NCI-H82 treated with DMSO at 0.1 percent for 48 hours (cell line): ENCODE data around the gene CCDC192.

ENCODE experiments used
- DNase-seq: peaks from one replicate; lab custom pipeline; 2025; ENCODE audit not compliant: unreplicated experiment; lab: John Stamatoyannopoulos, UW

CCDC192 gene

GRCh38 chr5:127916885-127917573 lies 213.8 kb downstream of the CCDC192 start:
- no peak for DNase-seq

GRCh38 chr5:127919006-127919796 lies 216.0 kb downstream of the CCDC192 start:
- no peak for DNase-seq

- DNase-seq: no peak
These were observed 216.6 kb downstream of the CCDC192 start for GRCh38 chr5:127919818-127920217.

GRCh38 chr5:127920936-127921335 lies 217.7 kb downstream of the CCDC192 start:
- no peak for DNase-seq

- DNase-seq: no peak
These were observed 219.4 kb downstream of the CCDC192 start for GRCh38 chr5:127922603-127923002.

GRCh38 chr5:127923804-127924570 lies 220.8 kb downstream of the CCDC192 start:
- no peak for DNase-seq

- DNase-seq: no peak
These were observed 221.4 kb downstream of the CCDC192 start for GRCh38 chr5:127924606-127925005.

GRCh38 chr5:127925916-127926315 lies 222.7 kb downstream of the CCDC192 start:
- no peak for DNase-seq

- no peak for DNase-seq
These were observed 223.8 kb downstream of the CCDC192 start for GRCh38 chr5:127926974-127927373.

GRCh38 chr5:127928053-127928452 lies 224.9 kb downstream of the CCDC192 start:
- no peak for DNase-seq

GRCh38 chr5:127930311-127930710 lies 227.1 kb downstream of the CCDC192 start:
- no peak for DNase-seq

GRCh38 chr5:127931396-127931795 lies 228.2 kb downstream of the CCDC192 start:
- DNase-seq: no peak

GRCh38 chr5:127933348-127933747 lies 230.2 kb downstream of the CCDC192 start:
- no peak for DNase-seq

GRCh38 chr5:127934791-127935256 lies 231.6 kb downstream of the CCDC192 start:
- DNase-seq: peak; percentile 30

- no peak for DNase-seq
These were observed 232.2 kb downstream of the CCDC192 start for GRCh38 chr5:127935398-127935797.

GRCh38 chr5:127936439-127936972 lies 233.3 kb downstream of the CCDC192 start:
- no peak for DNase-seq

GRCh38 chr5:127938746-127939145 lies 235.6 kb downstream of the CCDC192 start:
- peak; percentile 26 for DNase-seq

GRCh38 chr5:127940854-127941253 lies 237.7 kb downstream of the CCDC192 start:
- no peak for DNase-seq

- DNase-seq: peak; percentile 93
These were observed 238.5 kb downstream of the CCDC192 start for GRCh38 chr5:127941646-127942045.

- no peak for DNase-seq
These were observed 239.3 kb downstream of the CCDC192 start for GRCh38 chr5:127942246-127943060.

GRCh38 chr5:127943061-127943371 lies 239.8 kb downstream of the CCDC192 start:
- no peak for DNase-seq
